ENCODE results near the gene CMTM5.

DNA sequence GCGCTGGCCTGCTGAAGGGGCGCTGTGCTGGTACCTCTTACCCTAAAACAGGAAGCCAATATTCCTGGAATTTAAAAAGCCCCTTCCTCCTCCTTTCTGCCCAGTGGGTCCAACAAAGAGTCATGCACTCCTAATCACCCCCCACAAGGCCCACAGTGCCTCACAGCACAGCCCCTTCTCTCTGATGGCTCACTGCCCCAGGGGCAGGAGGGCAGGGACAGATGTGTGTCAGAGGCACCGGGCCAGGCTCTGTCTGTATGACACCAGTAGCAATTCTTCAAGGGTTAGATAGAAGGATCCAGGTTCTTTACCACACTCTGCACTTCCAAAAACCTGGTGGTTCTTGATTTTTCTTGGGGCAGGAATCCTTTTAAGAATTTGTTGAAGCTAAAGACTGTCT is 22.3 kb downstream of the CMTM5 start:
- TF ChIP-seq, protein P1, sequence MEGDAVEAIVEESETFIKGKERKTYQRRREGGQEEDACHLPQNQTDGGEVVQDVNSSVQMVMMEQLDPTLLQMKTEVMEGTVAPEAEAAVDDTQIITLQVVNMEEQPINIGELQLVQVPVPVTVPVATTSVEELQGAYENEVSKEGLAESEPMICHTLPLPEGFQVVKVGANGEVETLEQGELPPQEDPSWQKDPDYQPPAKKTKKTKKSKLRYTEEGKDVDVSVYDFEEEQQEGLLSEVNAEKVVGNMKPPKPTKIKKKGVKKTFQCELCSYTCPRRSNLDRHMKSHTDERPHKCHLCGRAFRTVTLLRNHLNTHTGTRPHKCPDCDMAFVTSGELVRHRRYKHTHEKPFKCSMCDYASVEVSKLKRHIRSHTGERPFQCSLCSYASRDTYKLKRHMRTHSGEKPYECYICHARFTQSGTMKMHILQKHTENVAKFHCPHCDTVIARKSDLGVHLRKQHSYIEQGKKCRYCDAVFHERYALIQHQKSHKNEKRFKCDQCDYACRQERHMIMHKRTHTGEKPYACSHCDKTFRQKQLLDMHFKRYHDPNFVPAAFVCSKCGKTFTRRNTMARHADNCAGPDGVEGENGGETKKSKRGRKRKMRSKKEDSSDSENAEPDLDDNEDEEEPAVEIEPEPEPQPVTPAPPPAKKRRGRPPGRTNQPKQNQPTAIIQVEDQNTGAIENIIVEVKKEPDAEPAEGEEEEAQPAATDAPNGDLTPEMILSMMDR (IDR thresholded peaks at IDR 0.05; ENCODE audit: low read depth, low read length): no peak
- TF ChIP-seq EZH2phosphoT487 (IDR thresholded peaks at IDR 0.05; ENCODE audit: low read depth): no peak

Measured in OCI-LY3 (cell line).